D721Med (cell line): Measurements from ENCODE around the gene BRF1.

Experiments used
- DNase-seq: peaks from one replicate; pipeline ENCODE4 v3.0.0; 2011; ENCODE audit warnings: low spot score; ENCODE audit not compliant: insufficient read length
- FAIRE-seq: peaks from 2 replicates; lab custom pipeline; 2011; peaks lifted over from hg19 to GRCh38; lab: Jason Lieb, UNC
- TF ChIP-seq, protein P1 (sequence below): IDR thresholded peaks from 2 replicates; pipeline ENCODE4 v1.5.1; 2012; ENCODE audit warnings: mild to moderate bottlenecking, control low read depth; ENCODE audit not compliant: insufficient read depth; ENCODE audit errors: missing control alignments

BRF1 gene

GRCh38 chr14:105323663-105324062 lies 22.9 kb upstream of the BRF1 start:
- DNase-seq (no peak), FAIRE-seq (no peak)
- TF ChIP-seq, protein P1, sequence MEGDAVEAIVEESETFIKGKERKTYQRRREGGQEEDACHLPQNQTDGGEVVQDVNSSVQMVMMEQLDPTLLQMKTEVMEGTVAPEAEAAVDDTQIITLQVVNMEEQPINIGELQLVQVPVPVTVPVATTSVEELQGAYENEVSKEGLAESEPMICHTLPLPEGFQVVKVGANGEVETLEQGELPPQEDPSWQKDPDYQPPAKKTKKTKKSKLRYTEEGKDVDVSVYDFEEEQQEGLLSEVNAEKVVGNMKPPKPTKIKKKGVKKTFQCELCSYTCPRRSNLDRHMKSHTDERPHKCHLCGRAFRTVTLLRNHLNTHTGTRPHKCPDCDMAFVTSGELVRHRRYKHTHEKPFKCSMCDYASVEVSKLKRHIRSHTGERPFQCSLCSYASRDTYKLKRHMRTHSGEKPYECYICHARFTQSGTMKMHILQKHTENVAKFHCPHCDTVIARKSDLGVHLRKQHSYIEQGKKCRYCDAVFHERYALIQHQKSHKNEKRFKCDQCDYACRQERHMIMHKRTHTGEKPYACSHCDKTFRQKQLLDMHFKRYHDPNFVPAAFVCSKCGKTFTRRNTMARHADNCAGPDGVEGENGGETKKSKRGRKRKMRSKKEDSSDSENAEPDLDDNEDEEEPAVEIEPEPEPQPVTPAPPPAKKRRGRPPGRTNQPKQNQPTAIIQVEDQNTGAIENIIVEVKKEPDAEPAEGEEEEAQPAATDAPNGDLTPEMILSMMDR = no peak

GRCh38 chr14:105322791-105323556 lies 22.2 kb upstream of the BRF1 start:
- DNase-seq (no peak), FAIRE-seq (no peak)
- TF ChIP-seq, protein P1 = no peak

GRCh38 chr14:105317546-105317945 lies 16.7 kb upstream of the BRF1 start:
- FAIRE-seq = no peak
- DNase-seq = no peak
- TF ChIP-seq, protein P1 = no peak

DNA sequence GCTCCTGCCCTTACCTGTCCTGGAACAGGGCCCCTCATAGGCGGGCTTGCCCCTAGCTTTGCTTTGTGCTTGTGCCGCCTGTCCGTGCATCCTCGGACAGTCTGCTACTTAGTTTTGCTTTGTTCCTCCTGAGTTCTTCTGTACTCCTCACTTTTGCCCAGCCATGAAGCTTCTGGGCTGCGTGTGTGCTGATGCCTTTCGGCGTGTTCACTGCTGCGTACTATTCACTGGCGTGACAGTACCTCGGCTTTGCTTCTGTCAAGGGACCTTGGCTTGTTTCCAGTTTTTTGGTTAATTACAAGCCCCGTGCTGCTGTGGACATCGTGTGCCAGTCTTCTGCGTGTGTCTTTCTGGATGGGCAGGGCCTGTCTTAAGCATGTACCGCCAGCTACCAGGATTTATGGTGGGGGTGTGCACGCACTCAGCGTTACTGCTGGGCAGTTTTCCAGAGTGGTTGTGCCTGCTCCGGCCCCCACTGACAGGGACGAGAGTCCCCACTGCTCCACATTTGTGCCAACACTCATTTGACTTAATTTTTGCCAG lies 16.2 kb upstream of the BRF1 start:
- DNase-seq (no peak), FAIRE-seq (no peak)
- TF ChIP-seq, protein P1 = no peak

DNA sequence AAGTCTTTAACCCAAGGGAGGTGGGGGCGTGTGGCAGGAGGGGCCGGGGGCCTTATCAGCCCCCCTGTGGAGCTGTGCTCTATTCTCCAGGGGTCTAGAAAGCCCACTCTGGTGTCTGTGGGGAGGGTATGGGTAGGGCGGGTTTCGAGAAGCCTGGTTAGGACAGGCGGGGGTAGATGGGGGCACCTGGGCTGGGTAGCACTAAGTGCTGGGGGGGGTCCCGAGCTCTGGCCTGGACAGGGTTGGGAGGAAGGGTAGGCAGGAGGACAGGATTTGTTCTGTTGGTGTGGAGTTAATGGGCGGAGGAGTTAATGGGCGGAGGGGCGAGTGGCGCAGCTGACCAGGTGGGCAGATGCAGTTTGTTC lies 15.8 kb upstream of the BRF1 start:
- no peak for DNase-seq
- no peak for FAIRE-seq
- TF ChIP-seq, protein P1 = no peak

GRCh38 chr14:105315941-105316576 lies 15.3 kb upstream of the BRF1 start:
- DNase-seq = no peak
- TF ChIP-seq, protein P1 = no peak
- no peak for FAIRE-seq
